GM23248 (cell line): ENCODE results near the gene GAST. TPM values are rescaled to one million over a fixed set of nuclear protein-coding genes. Genes with fewer than 3 reads are reported as not detected.

Experiments used
- DNase-seq: peaks from one replicate; pipeline ENCODE4 v3.0.0-alpha.2; 2015
- H2AFZ ChIP-seq: fragments of 200-600 bp; sonication (generic); 2 replicates; pipeline ENCODE4 v1.6.1; 2016; ENCODE audit warnings: antibody characterized with exemption
- H3F3A ChIP-seq: fragments of 200-600 bp; sonication (generic); 2 replicates; pipeline ENCODE4 v1.6.1; 2016; ENCODE audit warnings: mild to moderate bottlenecking, antibody characterized with exemption, mixed run types; ENCODE audit not compliant: insufficient read depth
- H3K27ac ChIP-seq: fragments of 200-600 bp; sonication (generic); 2 replicates; pipeline ENCODE4 v1.5.1; 2016; ENCODE audit warnings: mild to moderate bottlenecking
- H3K27me3 ChIP-seq: fragments of 200-600 bp; sonication (generic); replicated peaks from 2 replicates; pipeline ENCODE4 v1.6.1; 2016; ENCODE audit warnings: mild to moderate bottlenecking; ENCODE audit not compliant: insufficient read depth
- H3K36me3 ChIP-seq: fragments of 200-600 bp; sonication (generic); 2 replicates; pipeline ENCODE4 v1.6.1; 2016; ENCODE audit warnings: low read depth, mild to moderate bottlenecking
- H3K4me1 ChIP-seq: fragments of 200-600 bp; sonication (generic); 2 replicates; pipeline ENCODE4 v1.6.1; 2016; ENCODE audit warnings: mild to moderate bottlenecking; ENCODE audit not compliant: insufficient read depth
- H3K4me2 ChIP-seq: fragments of 200-600 bp; sonication (generic); one replicate; pipeline ENCODE4 v1.6.1; 2016; ENCODE audit warnings: mild to moderate bottlenecking; ENCODE audit not compliant: unreplicated experiment
- H3K4me3 ChIP-seq: fragments of 200-600 bp; sonication (generic); 2 replicates; pipeline ENCODE4 v1.5.1; 2016; ENCODE audit warnings: mild to moderate bottlenecking
- H3K79me2 ChIP-seq: fragments of 200-600 bp; sonication (generic); 2 replicates; pipeline ENCODE4 v1.6.1; 2016; ENCODE audit warnings: mild to moderate bottlenecking; ENCODE audit not compliant: insufficient read depth
- H3K9ac ChIP-seq: fragments of 200-600 bp; sonication (generic); 2 replicates; pipeline ENCODE4 v1.6.1; 2016; ENCODE audit warnings: mild to moderate bottlenecking
- H3K9me2 ChIP-seq: fragments of 200-600 bp; sonication (generic); 2 replicates; pipeline ENCODE4 v1.6.1; 2016; ENCODE audit warnings: mixed run types, mild to moderate bottlenecking, moderate library complexity; ENCODE audit not compliant: insufficient read depth
- H3K9me3 ChIP-seq: fragments of 200-600 bp; sonication (generic); one replicate; pipeline ENCODE4 v1.6.1; 2017; ENCODE audit warnings: low read depth
- H4K20me1 ChIP-seq: fragments of 200-600 bp; sonication (generic); 2 replicates; pipeline ENCODE4 v1.6.0; 2016; ENCODE audit not compliant: insufficient read depth
- EZH2 ChIP-seq: fragments of 200-600 bp; sonication (generic); IDR thresholded peaks from 2 replicates; pipeline ENCODE4 v1.6.1; 2018; ENCODE audit warnings: antibody characterized with exemption, mild to moderate bottlenecking; ENCODE audit not compliant: insufficient read depth, poor library complexity, severe bottlenecking
- EZH2phosphoT487 ChIP-seq: fragments of 200-600 bp; sonication (generic); IDR thresholded peaks from 2 replicates; pipeline ENCODE4 v1.6.1; 2018; ENCODE audit warnings: antibody characterized with exemption, moderate library complexity, mild to moderate bottlenecking, low read depth; ENCODE audit not compliant: insufficient read depth
- WGBS, 2 experiments: methylation state at CpG; one replicate each; pipeline ENCODE4 v1.1.6; 2015 to 2017; ENCODE audit warnings: low lambda C conversion rate in 2 of 2, low coverage in 1 of 2; ENCODE audit errors: missing lambda C conversion rate in 2 of 2; 5-methylcytosine and 5-hydroxymethylcytosine counted together
- in situ Hi-C: fragments of 300-500 bp; cut with MboI; formaldehyde crosslinking; loops from 2 replicates; pipeline ENCODE4 v1.15.0; 2020
- polyA plus RNA-seq: library from polyadenylated mRNA; unstranded; fragments of >200 nt; fragmentation: Nextera tagmentation; extraction: Ambion mirVana; gene quantifications from 2 replicates; pipeline ENCODE4 v1.2.1, GENCODE V29; 2016
- small RNA-seq: library from RNA; depleted of rRNA; stranded (forward); fragments of <200 nt; gene quantifications from one replicate; pipeline ENCODE3, GENCODE V24; 2014; ENCODE audit warnings: low read depth, low replicate concordance
- total RNA-seq: library from RNA; depleted of rRNA; stranded (reverse); fragments of >200 nt; shearing (Covaris generic); gene quantifications from 2 replicates; pipeline ENCODE4 v1.2.3, GENCODE V29; 2014; rRNA removed

GAST gene
- total and polyA plus RNA-seq, 2 experiments from 2014 or later, result not detected

DNA sequence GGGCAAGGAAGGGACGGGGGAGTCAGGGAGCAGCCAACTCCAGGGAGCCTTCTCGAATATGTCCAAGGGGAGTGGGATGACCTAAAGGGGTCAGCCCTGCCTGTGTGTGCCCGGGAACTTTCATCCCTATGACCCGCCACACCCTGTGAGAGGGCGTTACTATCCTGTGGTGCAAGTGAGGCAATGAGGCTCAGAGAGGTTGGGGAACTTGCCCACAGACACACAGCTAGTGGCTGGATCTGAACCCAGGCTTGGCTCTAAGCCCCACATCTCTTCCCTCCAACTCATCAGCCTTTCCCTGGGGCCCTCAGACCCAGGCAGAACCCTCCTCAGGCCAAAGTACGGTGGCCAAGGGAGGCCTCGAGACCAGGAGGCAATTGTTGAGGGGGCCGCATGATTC lies 51.2 kb downstream of the GAST start:
- H4K20me1 ChIP-seq, result no peaks in the 10 kb centered on the region
- no peak overlapping the region for H3K4me2 ChIP-seq
- no peaks in the 10 kb centered on the region for H3K4me1 ChIP-seq
- H3K79me2 ChIP-seq, result no peaks in the 10 kb centered on the region
- DNase-seq, result no peak
- no peaks in the 10 kb centered on the region for H3K27me3 ChIP-seq
- in situ Hi-C loops, result no loop called here
- no peaks in the 10 kb centered on the region for H3F3A ChIP-seq
- H3K36me3 ChIP-seq, result no peaks in the 10 kb centered on the region
- H3K27ac ChIP-seq, result no peak overlapping the region
- WGBS, 2 experiments, result 75 to 83% methylated on average over 8 of the region's 8 CpGs
- H3K4me3 ChIP-seq, result no peak overlapping the region
- no peaks in the 10 kb centered on the region for H3K9me2 ChIP-seq
- H3K9ac ChIP-seq, result no peak overlapping the region
- TF ChIP-seq EZH2 (no peak), EZH2phosphoT487 (no peak)
- H2AFZ ChIP-seq, result no peak overlapping the region
- H3K9me3 ChIP-seq, result no peaks in the 10 kb centered on the region

Small RNA genes within 50 kb of the gene (small RNA-seq; reads per million reads assigned to genes)
- gene RN7SL399P, result not detected
- gene RNA5SP442, result not detected

Other genes with a start within 250 kb of the GAST start
- not detected in 2 replicates for gene KRT32, start 244.9 kb upstream of the GAST start, total RNA-seq
- not detected in 2 replicates for gene KRT32, start 244.9 kb upstream of the GAST start, polyA plus RNA-seq
- not detected in 2 replicates for gene KRT35, start 231.2 kb upstream of the GAST start, total RNA-seq
- not detected in 2 replicates for gene KRT35, start 231.2 kb upstream of the GAST start, polyA plus RNA-seq
- not detected in 2 replicates for gene KRT36, start 222.4 kb upstream of the GAST start, total RNA-seq
- gene KRT36, start 222.4 kb upstream of the GAST start, polyA plus RNA-seq, result not detected in 2 replicates
- 0.76 TPM in 1 of 2 replicates, not detected in the other for gene KRT13, start 206.7 kb upstream of the GAST start, total RNA-seq
- not detected in 2 replicates for gene KRT13, start 206.7 kb upstream of the GAST start, polyA plus RNA-seq
- 0.65 and 1.1 TPM in 2 replicates for gene KRT15, start 193.4 kb upstream of the GAST start, total RNA-seq
- 2.3 and 2.7 TPM in 2 replicates for gene KRT15, start 193.4 kb upstream of the GAST start, polyA plus RNA-seq
- gene KRT19, start 184.0 kb upstream of the GAST start, total RNA-seq, result 65.4 and 71.5 TPM in 2 replicates
- gene KRT19, start 184.0 kb upstream of the GAST start, polyA plus RNA-seq, result 95.5 and 100 TPM in 2 replicates
- not detected in 2 replicates for gene KRT9, start 140.3 kb upstream of the GAST start, total RNA-seq
- not detected in 2 replicates for gene KRT9, start 140.3 kb upstream of the GAST start, polyA plus RNA-seq
- gene KRT14, start 125.4 kb upstream of the GAST start, total RNA-seq, result 0.25 TPM in 1 of 2 replicates, not detected in the other
- gene KRT14, start 125.4 kb upstream of the GAST start, polyA plus RNA-seq, result 0.90 and 0.93 TPM in 2 replicates
- 0.38 and 2.5 TPM in 2 replicates for gene KRT16, start 99.6 kb upstream of the GAST start, total RNA-seq
- 0.90 and 1.2 TPM in 2 replicates for gene KRT16, start 99.6 kb upstream of the GAST start, polyA plus RNA-seq
- 0.51 and 3.8 TPM in 2 replicates for gene KRT17, start 87.8 kb upstream of the GAST start, total RNA-seq
- 1.4 and 1.8 TPM in 2 replicates for gene KRT17, start 87.8 kb upstream of the GAST start, polyA plus RNA-seq
- gene EIF1, start 23.4 kb upstream of the GAST start, total RNA-seq, result 98.1 and 113 TPM in 2 replicates
- gene EIF1, start 23.4 kb upstream of the GAST start, polyA plus RNA-seq, result 1,585 and 1,606 TPM in 2 replicates
- not detected in 2 replicates for gene HAP1, start 22.3 kb downstream of the GAST start, total RNA-seq
- gene HAP1, start 22.3 kb downstream of the GAST start, polyA plus RNA-seq, result 0.06 TPM in 1 of 2 replicates, not detected in the other
- gene JUP, start 74.4 kb downstream of the GAST start, total RNA-seq, result 2.7 and 3.6 TPM in 2 replicates
- gene JUP, start 74.4 kb downstream of the GAST start, polyA plus RNA-seq, result 2.3 and 3.1 TPM in 2 replicates
- 116 and 161 TPM in 2 replicates for gene P3H4, start 99.6 kb downstream of the GAST start, total RNA-seq
- 96.9 and 105 TPM in 2 replicates for gene P3H4, start 99.6 kb downstream of the GAST start, polyA plus RNA-seq
- 750 and 759 TPM in 2 replicates for gene FKBP10, start 100.7 kb downstream of the GAST start, total RNA-seq
- gene FKBP10, start 100.7 kb downstream of the GAST start, polyA plus RNA-seq, result 78.0 and 81.5 TPM in 2 replicates
- gene NT5C3B, start 123.9 kb downstream of the GAST start, total RNA-seq, result 61.7 and 69.8 TPM in 2 replicates
- 59.3 and 69.6 TPM in 2 replicates for gene NT5C3B, start 123.9 kb downstream of the GAST start, polyA plus RNA-seq
- gene KLHL10, start 125.5 kb downstream of the GAST start, total RNA-seq, result 2.3 TPM in 1 of 2 replicates, not detected in the other
- gene KLHL10, start 125.5 kb downstream of the GAST start, polyA plus RNA-seq, result 0.09 TPM in 2 replicates
- 27.7 and 28.5 TPM in 2 replicates for gene KLHL11, start 153.1 kb downstream of the GAST start, total RNA-seq
- 12.5 and 12.8 TPM in 2 replicates for gene KLHL11, start 153.1 kb downstream of the GAST start, polyA plus RNA-seq
- 139 and 144 TPM in 2 replicates for gene ACLY, start 206.6 kb downstream of the GAST start, total RNA-seq
- gene ACLY, start 206.6 kb downstream of the GAST start, polyA plus RNA-seq, result 101 TPM in 2 replicates
- gene ODAD4, start 218.3 kb downstream of the GAST start, total RNA-seq, result 0.25 and 0.54 TPM in 2 replicates
- gene ODAD4, start 218.3 kb downstream of the GAST start, polyA plus RNA-seq, result 0.81 and 1.4 TPM in 2 replicates